KG1 (cell line): ENCODE results near the gene ALDH1L2.
"Not testable (repeated sequence)": the region's sequence is repeated elsewhere in the genome, so short reads cannot be mapped to it uniquely, and the experiment has no call there.

Source experiments
- DNase-seq: peaks from one replicate; lab custom pipeline; 2025; lab: John Stamatoyannopoulos, UW

ALDH1L2 gene

GRCh38 chr12:105084251-105085250 is at the start of gene ALDH1L2:
ALDH1L2 (minus strand) TSS chr12:105084458; CDS start chr12:105084436, 22 bp downstream.
- no peak for DNase-seq

GRCh38 chr12:105120551-105120950 is 36.3 kb upstream of the ALDH1L2 start:
- no peak for DNase-seq

GRCh38 chr12:105116969-105117368 is 32.7 kb upstream of the ALDH1L2 start:
- DNase-seq: no peak

- DNase-seq: no peak
Observed at GRCh38 chr12:105113094-105113493, 28.8 kb upstream of the ALDH1L2 start.

GRCh38 chr12:105110851-105111250 is 26.6 kb upstream of the ALDH1L2 start:
- no peak for DNase-seq

- no peak for DNase-seq
Observed at GRCh38 chr12:105109465-105110212, 25.4 kb upstream of the ALDH1L2 start.

- peak; percentile 87 for DNase-seq
Observed at GRCh38 chr12:105107494-105108371, 23.5 kb upstream of the ALDH1L2 start, which contains the start of gene WASHC4. WASHC4 (plus strand) TSS chr12:105107731; CDS start chr12:105107801, 70 bp downstream.

- no peak for DNase-seq
Observed at GRCh38 chr12:105107171-105107493, 22.9 kb upstream of the ALDH1L2 start.

GRCh38 chr12:105106621-105107020 is 22.4 kb upstream of the ALDH1L2 start:
- no peak for DNase-seq

- no peak for DNase-seq
Observed at GRCh38 chr12:105104762-105105161, 20.5 kb upstream of the ALDH1L2 start.

GRCh38 chr12:105102673-105103072 is 18.4 kb upstream of the ALDH1L2 start:
- DNase-seq: no peak

- DNase-seq: no peak
Observed at GRCh38 chr12:105100998-105101397, 16.7 kb upstream of the ALDH1L2 start.

- DNase-seq: no peak
Observed at GRCh38 chr12:105100207-105100985, 16.1 kb upstream of the ALDH1L2 start.

- DNase-seq: peak; percentile 9
Observed at GRCh38 chr12:105099356-105099755, 15.1 kb upstream of the ALDH1L2 start.

GRCh38 chr12:105095338-105095737 is 11.1 kb upstream of the ALDH1L2 start:
- DNase-seq: not testable (repeated sequence)

- no peak for DNase-seq
Observed at GRCh38 chr12:105092336-105092735, 8.1 kb upstream of the ALDH1L2 start.

GRCh38 chr12:105091476-105092206 is 7.4 kb upstream of the ALDH1L2 start:
- no peak for DNase-seq

GRCh38 chr12:105090361-105090760 is 6.1 kb upstream of the ALDH1L2 start:
- DNase-seq: no peak

GRCh38 chr12:105089817-105090216 is 5.6 kb upstream of the ALDH1L2 start:
- no peak for DNase-seq

GRCh38 chr12:105085501-105085900 is 1.2 kb upstream of the ALDH1L2 start:
- DNase-seq: no peak
